ENCODE data around the gene GRIA4.

The GRIA4 gene

DNA sequence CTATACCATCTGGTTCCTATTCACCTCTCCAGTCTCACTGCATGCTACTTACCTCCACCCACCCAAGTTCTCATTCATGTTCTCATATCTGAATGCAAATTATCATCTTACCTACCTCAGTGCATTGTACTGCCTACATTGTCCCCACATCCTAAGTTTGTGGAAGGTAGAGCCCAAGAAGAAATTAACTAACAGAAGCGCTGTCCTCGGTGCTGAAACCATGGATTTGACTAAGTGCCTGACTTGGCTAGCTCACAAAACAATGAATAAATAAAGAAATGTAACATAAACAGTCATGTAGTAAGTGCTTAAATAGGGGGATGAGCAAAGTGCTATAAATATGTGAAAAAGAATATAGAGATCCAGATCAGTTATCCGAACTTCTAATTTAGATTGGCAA lies 63.2 kb downstream of the GRIA4 start:
- ChIA-PET CTCF (no interaction called here), POLR2A (no interaction called here)
- no peak for DNase-seq (ENCODE audit: extremely low spot score)
- TF ChIP-seq, protein P1, sequence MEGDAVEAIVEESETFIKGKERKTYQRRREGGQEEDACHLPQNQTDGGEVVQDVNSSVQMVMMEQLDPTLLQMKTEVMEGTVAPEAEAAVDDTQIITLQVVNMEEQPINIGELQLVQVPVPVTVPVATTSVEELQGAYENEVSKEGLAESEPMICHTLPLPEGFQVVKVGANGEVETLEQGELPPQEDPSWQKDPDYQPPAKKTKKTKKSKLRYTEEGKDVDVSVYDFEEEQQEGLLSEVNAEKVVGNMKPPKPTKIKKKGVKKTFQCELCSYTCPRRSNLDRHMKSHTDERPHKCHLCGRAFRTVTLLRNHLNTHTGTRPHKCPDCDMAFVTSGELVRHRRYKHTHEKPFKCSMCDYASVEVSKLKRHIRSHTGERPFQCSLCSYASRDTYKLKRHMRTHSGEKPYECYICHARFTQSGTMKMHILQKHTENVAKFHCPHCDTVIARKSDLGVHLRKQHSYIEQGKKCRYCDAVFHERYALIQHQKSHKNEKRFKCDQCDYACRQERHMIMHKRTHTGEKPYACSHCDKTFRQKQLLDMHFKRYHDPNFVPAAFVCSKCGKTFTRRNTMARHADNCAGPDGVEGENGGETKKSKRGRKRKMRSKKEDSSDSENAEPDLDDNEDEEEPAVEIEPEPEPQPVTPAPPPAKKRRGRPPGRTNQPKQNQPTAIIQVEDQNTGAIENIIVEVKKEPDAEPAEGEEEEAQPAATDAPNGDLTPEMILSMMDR (IDR thresholded peaks at IDR 0.05; ENCODE audit: control extremely low read depth, extremely low read depth, low read depth, missing control alignments) = no peak

GRCh38 chr11:105689631-105690030 lies 79.8 kb downstream of the GRIA4 start:
- TF ChIP-seq, protein P1 (IDR thresholded peaks at IDR 0.05; ENCODE audit: control extremely low read depth, extremely low read depth, low read depth, missing control alignments) = no peak
- POLR2A ChIA-PET = no interaction called here
- CTCF ChIA-PET = interaction anchor here (0.8 kb wide), 1 partner anchor 9 kb away, joined by 4 read pairs; no protein-coding TSS in a partner anchor
- DNase-seq (ENCODE audit: extremely low spot score) = no peak

DNA sequence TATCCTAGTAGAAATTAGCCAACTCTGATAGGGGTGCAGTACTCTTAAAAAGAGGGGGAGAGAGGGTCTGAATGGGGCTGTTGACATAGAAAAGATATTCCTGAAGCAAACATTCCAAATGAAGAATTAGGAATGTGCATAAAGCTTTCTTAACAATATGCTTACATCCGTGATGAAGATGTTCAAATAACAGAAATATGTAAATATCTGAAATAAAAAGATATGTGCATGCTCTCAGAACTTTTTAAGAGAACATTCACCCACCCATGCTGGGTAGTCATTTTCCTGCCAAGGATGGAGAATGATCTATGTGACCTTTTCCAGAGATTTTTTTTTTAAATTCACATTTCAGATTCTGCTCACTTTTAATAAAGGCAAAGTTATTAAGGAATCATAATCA lies 80.6 kb downstream of the GRIA4 start:
- TF ChIP-seq, protein P1 (IDR thresholded peaks at IDR 0.05; ENCODE audit: control extremely low read depth, extremely low read depth, low read depth, missing control alignments) = no peak
- POLR2A ChIA-PET = no interaction called here
- CTCF ChIA-PET = no interaction called here
- no peak for DNase-seq (ENCODE audit: extremely low spot score)

DNA sequence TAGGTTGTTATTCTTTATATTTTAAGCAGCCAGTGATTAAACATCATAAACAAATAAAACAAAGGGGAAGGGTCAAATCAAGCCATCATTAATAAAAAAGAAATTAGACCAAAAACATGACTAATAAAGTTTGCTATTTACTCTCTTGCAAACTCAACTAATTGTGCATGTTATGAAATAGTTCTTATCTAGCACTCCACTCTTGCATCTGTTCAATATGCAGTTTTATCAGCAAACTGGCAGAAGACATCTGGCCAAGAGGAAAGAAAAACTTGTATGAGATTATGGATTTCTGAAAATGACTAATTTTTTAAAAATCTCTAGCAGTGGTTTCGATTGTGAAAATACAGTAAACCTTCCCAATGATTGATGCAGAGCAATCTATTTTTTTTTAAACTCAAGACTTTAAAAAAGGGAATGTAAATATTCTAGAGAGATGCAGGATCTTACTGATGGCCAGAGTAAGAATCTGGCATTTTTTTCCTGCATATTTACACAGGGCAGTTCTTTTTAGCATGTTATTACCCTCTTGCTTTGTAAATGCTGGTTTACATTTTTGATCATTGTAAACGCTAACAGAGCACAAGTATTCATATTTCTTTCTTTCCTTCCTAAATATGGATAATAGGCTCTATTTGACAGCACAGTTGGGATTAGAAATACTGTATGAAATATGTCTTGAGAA lies 83.3 kb downstream of the GRIA4 start:
- CTCF ChIA-PET = interaction anchor here (1.5 kb wide), 1 partner anchor 9 kb away, joined by 3 read pairs; no protein-coding TSS in a partner anchor
- POLR2A ChIA-PET = no interaction called here
- TF ChIP-seq, protein P1 (IDR thresholded peaks at IDR 0.05; ENCODE audit: control extremely low read depth, extremely low read depth, low read depth, missing control alignments) = no peak
- no peak for DNase-seq (ENCODE audit: extremely low spot score)

GRCh38 chr11:105696000-105696399 lies 86.1 kb downstream of the GRIA4 start:
- CTCF ChIA-PET = no interaction called here

DNA sequence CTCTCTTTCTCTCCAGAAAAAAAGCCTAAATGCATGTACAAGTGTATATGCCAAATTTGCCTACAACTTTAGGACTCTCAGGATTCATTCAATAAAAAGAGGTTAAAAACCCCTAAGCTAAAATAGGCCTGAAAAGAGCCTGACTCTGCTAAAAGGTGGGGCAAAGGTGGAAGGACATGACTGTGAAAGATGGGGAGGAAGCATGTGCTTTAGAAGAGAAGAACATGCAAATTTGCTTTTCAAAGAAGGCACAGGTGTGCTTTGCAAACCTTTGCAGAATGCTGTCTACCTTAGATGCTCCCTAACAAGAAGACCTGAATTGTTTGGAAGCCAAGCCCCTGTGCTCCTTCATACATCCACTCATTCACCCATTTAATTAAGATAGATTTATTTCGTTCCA lies 87.4 kb downstream of the GRIA4 start:
- TF ChIP-seq, protein P1 (IDR thresholded peaks at IDR 0.05; ENCODE audit: control extremely low read depth, extremely low read depth, low read depth, missing control alignments) = no peak
- DNase-seq (ENCODE audit: extremely low spot score) = no peak
- POLR2A ChIA-PET = no interaction called here
- CTCF ChIA-PET = interaction anchor here (1.1 kb wide), 1 partner anchor 62 kb away, joined by 3 read pairs; no protein-coding TSS in a partner anchor

More at GRCh38 chr11:105696000-105696399, 86.1 kb downstream of the GRIA4 start:
- POLR2A ChIA-PET = no interaction called here
- TF ChIP-seq, protein P1 (IDR thresholded peaks at IDR 0.05; ENCODE audit: control extremely low read depth, extremely low read depth, low read depth, missing control alignments) = no peak
- no peak for DNase-seq (ENCODE audit: extremely low spot score)

All from GM10248 (cell line).